Liver (tissue), 2 donors: ENCODE data around the gene ZC3H13.

ENCODE experiments used
- TF ChIP-seq, protein P1 (sequence below): fragments of 150-350 bp; IDR thresholded peaks from 2 replicates; pipeline ENCODE4 v1.5.1; 2017; ENCODE audit warnings: improper control_type of control experiment, low read depth, low read length; ENCODE audit not compliant: missing input control
- TF ChIP-seq, protein P2 (sequence below): IDR thresholded peaks from 2 replicates; pipeline ENCODE4 v1.6.1; 2016; ENCODE audit warnings: antibody characterized with exemption
- TF ChIP-seq, protein P3 (sequence below): IDR thresholded peaks from 2 replicates; pipeline ENCODE4 v1.6.1; 2016; ENCODE audit warnings: antibody characterized with exemption
- TF ChIP-seq, protein P4 (sequence below): IDR thresholded peaks from 2 replicates; pipeline ENCODE4 v1.6.1; 2016; ENCODE audit warnings: antibody characterized with exemption, mild to moderate bottlenecking
- donor health status: healthy.

DNA sequence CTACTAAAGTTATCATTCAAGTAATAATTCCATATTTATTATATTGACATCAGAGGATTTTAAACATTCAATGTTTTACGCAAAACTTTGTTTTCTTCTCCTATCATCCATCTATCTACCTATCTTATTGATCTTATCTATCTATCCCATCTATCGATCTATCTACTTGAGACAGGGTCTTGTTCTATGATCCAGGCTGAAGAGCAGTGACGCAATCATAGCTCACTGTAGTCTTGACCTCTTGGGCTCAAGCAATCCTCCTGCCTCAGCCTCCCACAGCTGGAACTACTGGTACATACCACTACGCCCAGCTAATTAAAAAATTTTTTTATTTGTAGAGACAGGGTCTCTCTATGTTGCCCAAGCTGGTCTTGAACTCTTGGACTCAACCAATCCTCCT lies 27.4 kb downstream of the ZC3H13 start:
- TF ChIP-seq, protein P1, sequence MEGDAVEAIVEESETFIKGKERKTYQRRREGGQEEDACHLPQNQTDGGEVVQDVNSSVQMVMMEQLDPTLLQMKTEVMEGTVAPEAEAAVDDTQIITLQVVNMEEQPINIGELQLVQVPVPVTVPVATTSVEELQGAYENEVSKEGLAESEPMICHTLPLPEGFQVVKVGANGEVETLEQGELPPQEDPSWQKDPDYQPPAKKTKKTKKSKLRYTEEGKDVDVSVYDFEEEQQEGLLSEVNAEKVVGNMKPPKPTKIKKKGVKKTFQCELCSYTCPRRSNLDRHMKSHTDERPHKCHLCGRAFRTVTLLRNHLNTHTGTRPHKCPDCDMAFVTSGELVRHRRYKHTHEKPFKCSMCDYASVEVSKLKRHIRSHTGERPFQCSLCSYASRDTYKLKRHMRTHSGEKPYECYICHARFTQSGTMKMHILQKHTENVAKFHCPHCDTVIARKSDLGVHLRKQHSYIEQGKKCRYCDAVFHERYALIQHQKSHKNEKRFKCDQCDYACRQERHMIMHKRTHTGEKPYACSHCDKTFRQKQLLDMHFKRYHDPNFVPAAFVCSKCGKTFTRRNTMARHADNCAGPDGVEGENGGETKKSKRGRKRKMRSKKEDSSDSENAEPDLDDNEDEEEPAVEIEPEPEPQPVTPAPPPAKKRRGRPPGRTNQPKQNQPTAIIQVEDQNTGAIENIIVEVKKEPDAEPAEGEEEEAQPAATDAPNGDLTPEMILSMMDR: no peak
- TF ChIP-seq, protein P2, sequence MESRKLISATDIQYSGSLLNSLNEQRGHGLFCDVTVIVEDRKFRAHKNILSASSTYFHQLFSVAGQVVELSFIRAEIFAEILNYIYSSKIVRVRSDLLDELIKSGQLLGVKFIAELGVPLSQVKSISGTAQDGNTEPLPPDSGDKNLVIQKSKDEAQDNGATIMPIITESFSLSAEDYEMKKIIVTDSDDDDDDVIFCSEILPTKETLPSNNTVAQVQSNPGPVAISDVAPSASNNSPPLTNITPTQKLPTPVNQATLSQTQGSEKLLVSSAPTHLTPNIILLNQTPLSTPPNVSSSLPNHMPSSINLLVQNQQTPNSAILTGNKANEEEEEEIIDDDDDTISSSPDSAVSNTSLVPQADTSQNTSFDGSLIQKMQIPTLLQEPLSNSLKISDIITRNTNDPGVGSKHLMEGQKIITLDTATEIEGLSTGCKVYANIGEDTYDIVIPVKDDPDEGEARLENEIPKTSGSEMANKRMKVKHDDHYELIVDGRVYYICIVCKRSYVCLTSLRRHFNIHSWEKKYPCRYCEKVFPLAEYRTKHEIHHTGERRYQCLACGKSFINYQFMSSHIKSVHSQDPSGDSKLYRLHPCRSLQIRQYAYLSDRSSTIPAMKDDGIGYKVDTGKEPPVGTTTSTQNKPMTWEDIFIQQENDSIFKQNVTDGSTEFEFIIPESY: no peak
- TF ChIP-seq, protein P3, sequence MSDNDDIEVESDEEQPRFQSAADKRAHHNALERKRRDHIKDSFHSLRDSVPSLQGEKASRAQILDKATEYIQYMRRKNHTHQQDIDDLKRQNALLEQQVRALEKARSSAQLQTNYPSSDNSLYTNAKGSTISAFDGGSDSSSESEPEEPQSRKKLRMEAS: no peak
- TF ChIP-seq, protein P4, sequence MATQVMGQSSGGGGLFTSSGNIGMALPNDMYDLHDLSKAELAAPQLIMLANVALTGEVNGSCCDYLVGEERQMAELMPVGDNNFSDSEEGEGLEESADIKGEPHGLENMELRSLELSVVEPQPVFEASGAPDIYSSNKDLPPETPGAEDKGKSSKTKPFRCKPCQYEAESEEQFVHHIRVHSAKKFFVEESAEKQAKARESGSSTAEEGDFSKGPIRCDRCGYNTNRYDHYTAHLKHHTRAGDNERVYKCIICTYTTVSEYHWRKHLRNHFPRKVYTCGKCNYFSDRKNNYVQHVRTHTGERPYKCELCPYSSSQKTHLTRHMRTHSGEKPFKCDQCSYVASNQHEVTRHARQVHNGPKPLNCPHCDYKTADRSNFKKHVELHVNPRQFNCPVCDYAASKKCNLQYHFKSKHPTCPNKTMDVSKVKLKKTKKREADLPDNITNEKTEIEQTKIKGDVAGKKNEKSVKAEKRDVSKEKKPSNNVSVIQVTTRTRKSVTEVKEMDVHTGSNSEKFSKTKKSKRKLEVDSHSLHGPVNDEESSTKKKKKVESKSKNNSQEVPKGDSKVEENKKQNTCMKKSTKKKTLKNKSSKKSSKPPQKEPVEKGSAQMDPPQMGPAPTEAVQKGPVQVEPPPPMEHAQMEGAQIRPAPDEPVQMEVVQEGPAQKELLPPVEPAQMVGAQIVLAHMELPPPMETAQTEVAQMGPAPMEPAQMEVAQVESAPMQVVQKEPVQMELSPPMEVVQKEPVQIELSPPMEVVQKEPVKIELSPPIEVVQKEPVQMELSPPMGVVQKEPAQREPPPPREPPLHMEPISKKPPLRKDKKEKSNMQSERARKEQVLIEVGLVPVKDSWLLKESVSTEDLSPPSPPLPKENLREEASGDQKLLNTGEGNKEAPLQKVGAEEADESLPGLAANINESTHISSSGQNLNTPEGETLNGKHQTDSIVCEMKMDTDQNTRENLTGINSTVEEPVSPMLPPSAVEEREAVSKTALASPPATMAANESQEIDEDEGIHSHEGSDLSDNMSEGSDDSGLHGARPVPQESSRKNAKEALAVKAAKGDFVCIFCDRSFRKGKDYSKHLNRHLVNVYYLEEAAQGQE: no peak
